Gastroesophageal sphincter (tissue), 4 donors: Measurements from ENCODE around the gene FAM83G. TPM values are rescaled to one million over a fixed set of nuclear protein-coding genes. Genes with fewer than 3 reads are reported as not detected.

Experiments used
- ATAC-seq: fragments of 150-250 bp; one replicate; pipeline ENCODE4 v1.9.1; 2016; ENCODE audit warnings: mild to moderate bottlenecking, moderate library complexity
- H3K27ac ChIP-seq, 4 donors: fragments of 200-600 bp; sonication (generic) in 3 of 4; 1 replicate in 3 of 4; 2 replicates in 1 of 4; pipeline ENCODE4 v1.5.1; 2016 to 2019
- H3K27me3 ChIP-seq: fragments of 200-600 bp; sonication (generic); one replicate; pipeline ENCODE4 v1.5.1; 2019
- H3K36me3 ChIP-seq, 2 donors: fragments of 200-600 bp; sonication (generic); one replicate each; pipeline ENCODE4 v1.5.1; 2019; ENCODE audit warnings: control low read depth in 1 of 2
- H3K4me1 ChIP-seq, 3 donors: fragments of 200-600 bp; sonication (generic); 1 replicate in 2 of 3; 2 replicates in 1 of 3; pipeline ENCODE4 v1.5.1; 2016 to 2019; ENCODE audit warnings: control low read depth in 2 of 3
- H3K4me3 ChIP-seq, 2 donors: fragments of 200-600 bp; sonication (generic); one replicate each; pipeline ENCODE4 v1.5.1; 2019; ENCODE audit warnings: mild to moderate bottlenecking in 1 of 2, moderate library complexity in 1 of 2
- H3K9me3 ChIP-seq, 3 donors: fragments of 200-600 bp; sonication (generic); one replicate each; pipeline ENCODE4 v1.5.1; 2017 to 2019; ENCODE audit warnings: control low read depth in 2 of 3
- CTCF ChIP-seq, 4 experiments: fragments of 200-600 bp in 2 of 4; fragments of 450-650 bp in 2 of 4; sonication (generic) in 1 of 4; IDR thresholded peaks; one replicate each; pipeline ENCODE4 v1.5.1; 2017 to 2019; ENCODE audit warnings: antibody characterized with exemption in 4 of 4, mild to moderate bottlenecking in 2 of 4, moderate library complexity in 2 of 4
- EP300 ChIP-seq: sonication (generic); formaldehyde crosslinking; IDR thresholded peaks from one replicate; pipeline ENCODE4 v1.6.1; 2017; ENCODE audit warnings: antibody characterized with exemption, mild to moderate bottlenecking
- POLR2A ChIP-seq, 2 donors: fragments of 450-650 bp; IDR thresholded peaks; one replicate each; pipeline ENCODE4 v1.6.1; 2017; ENCODE audit warnings: antibody characterized with exemption in 2 of 2, mild to moderate bottlenecking in 2 of 2, moderate library complexity in 1 of 2
- POLR2AphosphoS5 ChIP-seq: sonication (generic); formaldehyde crosslinking; IDR thresholded peaks from one replicate; pipeline ENCODE4 v1.6.1; 2017; ENCODE audit warnings: antibody characterized with exemption
- WGBS, 2 donors: methylation state at CpG; one replicate each; pipeline ENCODE4 v1.1.5; 2018; ENCODE audit warnings: low coverage in 1 of 2; 5-methylcytosine and 5-hydroxymethylcytosine counted together
- total RNA-seq, 4 donors: library from RNA; depleted of rRNA; stranded (reverse); fragments of >200 nt; gene quantifications; one replicate each; pipeline ENCODE4 v1.1.0, GENCODE V29; 2016

The FAM83G gene
- total RNA-seq, 4 donors from 2014 or later, result 6.7 to 17.9 (median 11.7) TPM

- 64 to 78% methylated on average over 5 to 6 of the region's 23 CpGs for WGBS, 2 donors
- no peak for TF ChIP-seq EP300
- TF ChIP-seq POLR2A (IDR thresholded peaks at IDR 0.05), result no peak
- no peak for TF ChIP-seq POLR2AphosphoS5
- TF ChIP-seq CTCF (IDR thresholded peaks at IDR 0.05), result no peak
Measured at GRCh38 chr17:18963126-18964017, 41.2 kb downstream of the FAM83G start.

GRCh38 chr17:18962494-18962815 is 42.1 kb downstream of the FAM83G start:
- H3K36me3 ChIP-seq, result no peaks in the 10 kb centered on the region
- no peaks in the 10 kb centered on the region for H3K9me3 ChIP-seq
- H3K27me3 ChIP-seq, result no peaks in the 10 kb centered on the region
- WGBS, 2 donors, result 72 to 78% methylated on average over 3 to 5 of the region's 6 CpGs
- H3K4me3 ChIP-seq, result no peak overlapping the region
- no peak for ATAC-seq
- H3K4me1 ChIP-seq, result peaks cover 0 to 17% (median 5%) of the 10 kb centered on the region in 3 donors
- no peak overlapping the region for H3K27ac ChIP-seq
- TF ChIP-seq EP300, result no peak

More at GRCh38 chr17:18963126-18964017, 41.2 kb downstream of the FAM83G start:
- H3K27ac ChIP-seq, result no peak overlapping the region
- H3K9me3 ChIP-seq, result no peaks in the 10 kb centered on the region
- no peaks in the 10 kb centered on the region for H3K27me3 ChIP-seq
- peaks cover 0 to 17% (median 5%) of the 10 kb centered on the region in 3 donors for H3K4me1 ChIP-seq
- no peak overlapping the region for H3K4me3 ChIP-seq
- ATAC-seq, result no peak
- H3K36me3 ChIP-seq, result no peaks in the 10 kb centered on the region

GRCh38 chr17:18961634-18962493 is 42.7 kb downstream of the FAM83G start:
- Histone ChIP-seq H3K9me3 (no peaks in the 10 kb centered on the region), H3K27ac (no peak overlapping the region), H3K36me3 (no peaks in the 10 kb centered on the region), H3K27me3 (no peaks in the 10 kb centered on the region), H3K4me3 (no peak overlapping the region), H3K4me1 (peaks cover 0 to 17% (median 5%) of the 10 kb centered on the region in 3 donors)
- TF ChIP-seq EP300 (no peak), POLR2A (IDR thresholded peaks at IDR 0.05) (no peak), CTCF (IDR thresholded peaks at IDR 0.05) (no peak), POLR2AphosphoS5 (no peak)
- WGBS, 2 donors, result 57 to 61% methylated on average over 4 of the region's 16 CpGs
- ATAC-seq, result no peak

- WGBS, 2 donors, result no CpG with 5 or more reads among the region's 17 CpGs
- Histone ChIP-seq H3K36me3 (no peaks in the 10 kb centered on the region), H3K4me3 (no peak overlapping the region), H3K27ac (no peak overlapping the region), H3K9me3 (no peaks in the 10 kb centered on the region), H3K4me1 (peaks cover 0 to 17% (median 5%) of the 10 kb centered on the region in 3 donors), H3K27me3 (no peaks in the 10 kb centered on the region)
- peak; percentile 83 for ATAC-seq
- TF ChIP-seq POLR2AphosphoS5 (no peak), CTCF (IDR thresholded peaks at IDR 0.05) (peak in 3 of 4 experiments; percentile 82 to 92 (median 88))
Measured at GRCh38 chr17:18960803-18961511, 43.6 kb downstream of the FAM83G start.

GRCh38 chr17:18960241-18960665 is 44.3 kb downstream of the FAM83G start:
- Histone ChIP-seq H3K4me3 (no peak overlapping the region), H3K36me3 (no peaks in the 10 kb centered on the region), H3K27me3 (no peaks in the 10 kb centered on the region), H3K4me1 (peaks cover 0 to 17% (median 5%) of the 10 kb centered on the region in 3 donors), H3K9me3 (no peaks in the 10 kb centered on the region), H3K27ac (no peak overlapping the region)
- WGBS, 2 donors, result 63% methylated on average over 2 of the region's 15 CpGs; no CpG with 5 or more reads in 1 of the 2 donors
- ATAC-seq, result peak; percentile 5
- TF ChIP-seq POLR2A (IDR thresholded peaks at IDR 0.05) (no peak), POLR2AphosphoS5 (no peak), CTCF (IDR thresholded peaks at IDR 0.05) (no peak), EP300 (no peak)
